Stimulated activated CD8-positive, alpha-beta memory T cell treated with anti-CD3 and anti-CD28 coated beads, Interleukin-15, amount 100 ng/mL, for 4 hours (primary cell): ENCODE data around the gene ARHGEF5.
"Not testable (repeated sequence)": the region's sequence is repeated elsewhere in the genome, so short reads cannot be mapped to it uniquely, and the experiment has no call there.

Source experiments
- DNase-seq, 2 donors: peaks; one replicate each; pipeline ENCODE4 v3.0.0-alpha.2; 2020; ENCODE audit warnings: low read depth in 2 of 2

The ARHGEF5 gene

DNA sequence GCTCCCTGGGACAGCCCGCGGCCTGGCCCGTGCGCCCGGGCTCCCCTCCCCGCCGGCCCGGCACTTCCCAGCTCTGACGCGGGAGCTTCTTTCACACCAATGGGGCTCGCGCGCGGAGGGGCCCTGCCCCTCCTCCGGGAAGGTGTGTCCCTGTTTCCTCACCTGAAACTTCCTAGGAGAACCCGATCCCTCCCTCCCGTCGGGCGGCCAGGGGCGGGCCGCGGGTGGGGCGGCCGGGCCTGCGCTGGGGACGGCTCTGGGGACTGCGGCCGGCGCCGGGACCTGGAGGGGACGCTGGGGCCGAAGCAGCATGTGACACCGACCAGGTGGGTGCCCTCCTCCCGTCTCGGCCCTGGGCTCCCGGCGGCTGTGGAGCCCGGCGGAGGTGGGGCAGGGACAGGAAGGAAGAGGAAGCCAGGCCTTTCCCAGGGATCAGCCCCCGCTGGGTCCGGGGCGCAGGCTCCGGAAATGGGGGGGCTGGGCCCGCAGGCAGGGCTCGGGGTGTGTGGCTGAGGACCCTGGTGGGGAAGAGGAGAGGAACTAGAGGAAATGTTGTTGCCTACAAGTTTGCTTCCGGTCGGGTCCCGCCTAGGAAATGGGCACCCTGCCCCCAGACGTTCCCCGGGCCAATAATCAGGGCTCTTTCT is at the start of gene ARHGEF5:
TSS of gene ARHGEF5 (plus strand) at position 227 of the 647 bp plus-strand sequence. CDS start 7,268 bp downstream, outside the sequence.
- DNase-seq, result not testable (repeated sequence)

DNA sequence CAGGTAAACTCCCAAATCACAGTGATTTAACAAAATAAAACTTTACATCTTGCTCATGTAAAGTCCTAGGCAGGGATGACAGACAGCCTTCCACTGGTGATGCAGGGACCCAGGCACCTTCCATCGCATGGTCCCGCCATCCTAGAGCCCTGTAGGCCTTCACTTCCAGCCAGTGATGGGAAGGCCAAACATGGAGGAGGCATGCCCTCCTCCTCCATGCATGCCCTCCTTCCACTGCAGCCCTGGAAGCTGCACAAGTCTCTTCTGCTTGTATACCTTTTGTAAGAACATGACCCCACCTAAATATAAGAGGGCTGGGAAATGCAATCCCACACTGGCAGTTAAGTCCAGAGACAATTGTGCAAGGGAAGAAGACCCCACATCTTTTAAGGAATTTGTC is 45.5 kb upstream of the ARHGEF5 start:
- not testable (repeated sequence) for DNase-seq

GRCh38 chr7:144311218-144311617 is 44.0 kb upstream of the ARHGEF5 start:
- DNase-seq, result not testable (repeated sequence)

DNA sequence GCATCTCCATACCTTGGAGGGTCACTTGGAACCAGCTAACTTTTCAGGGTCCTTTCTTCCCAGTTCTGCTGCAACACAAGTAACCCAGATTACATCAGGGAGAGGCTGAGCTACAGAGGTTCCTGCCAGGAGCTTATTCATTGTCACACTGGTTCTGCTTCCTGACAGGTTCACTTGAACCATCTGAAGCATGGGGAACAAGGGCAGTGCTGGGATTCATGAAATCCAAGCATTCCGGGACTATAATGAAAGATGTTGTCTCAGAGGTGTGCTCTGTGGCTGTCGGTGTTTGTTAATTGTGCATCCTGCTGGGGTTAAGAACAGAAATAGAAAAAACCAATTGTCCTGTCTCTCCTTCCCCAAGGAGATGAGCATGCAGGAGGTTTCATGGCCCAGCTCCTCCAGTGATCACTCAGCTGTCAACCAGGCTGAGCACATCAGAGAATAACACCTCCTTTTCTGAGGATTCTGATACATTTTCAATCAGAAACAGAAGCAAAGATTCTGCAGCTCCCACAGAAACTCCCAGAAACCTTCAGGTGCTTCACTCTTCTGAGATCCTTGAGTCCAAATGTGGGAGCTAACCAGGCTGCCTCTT is 43.2 kb upstream of the ARHGEF5 start, which contains the start of gene OR2A1:
TSS of gene OR2A1 (plus strand) at position 548 of the 598 bp plus-strand sequence. CDS start 5,706 bp downstream, outside the sequence.
- not testable (repeated sequence) for DNase-seq

GRCh38 chr7:144317537-144317936 is 37.7 kb upstream of the ARHGEF5 start:
- DNase-seq, result not testable (repeated sequence)

DNA sequence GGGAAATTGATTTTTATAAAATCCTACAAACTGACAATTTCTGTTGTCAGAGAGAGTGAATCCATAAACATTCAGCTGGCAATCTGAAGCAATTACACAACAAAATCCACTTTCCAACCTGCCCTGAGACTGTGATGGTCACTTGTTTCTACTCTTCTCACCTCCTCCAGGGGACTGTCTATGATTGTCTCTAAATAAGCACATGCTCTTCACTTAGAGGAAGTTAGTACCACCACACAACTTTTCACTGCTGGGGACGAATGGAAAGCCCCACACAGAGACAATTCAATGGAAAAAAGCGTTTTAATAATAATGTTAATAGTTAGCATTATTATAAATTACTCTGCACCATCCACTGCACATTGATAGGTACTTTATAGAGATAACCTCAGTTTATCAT is 35.7 kb upstream of the ARHGEF5 start:
- DNase-seq, result not testable (repeated sequence)

DNA sequence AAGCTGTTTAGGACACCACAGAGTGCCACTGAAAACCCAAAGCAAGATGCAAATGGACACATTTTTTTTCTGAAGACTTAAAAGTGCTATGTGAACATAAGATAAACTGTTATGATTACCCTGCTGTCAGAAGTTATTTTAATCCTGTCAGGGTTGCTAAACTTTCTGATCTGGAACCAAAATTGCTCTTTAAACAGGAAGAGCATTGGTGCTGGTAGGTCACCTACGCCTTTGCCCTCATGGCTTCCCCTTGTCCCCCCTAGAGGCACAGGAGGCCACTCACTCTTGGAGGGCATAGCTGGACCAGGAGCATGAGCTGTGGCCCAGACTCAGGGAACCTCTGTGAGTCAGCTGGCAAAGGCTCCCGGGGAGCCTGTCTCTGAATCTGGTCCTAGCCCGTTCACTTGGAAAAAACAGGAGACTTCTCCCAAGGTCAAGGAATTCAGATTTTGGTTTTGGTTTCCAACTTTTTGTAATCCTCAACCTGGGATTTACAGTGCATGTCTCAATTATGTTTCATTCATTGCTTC is 33.5 kb upstream of the ARHGEF5 start:
- DNase-seq, result not testable (repeated sequence)

DNA sequence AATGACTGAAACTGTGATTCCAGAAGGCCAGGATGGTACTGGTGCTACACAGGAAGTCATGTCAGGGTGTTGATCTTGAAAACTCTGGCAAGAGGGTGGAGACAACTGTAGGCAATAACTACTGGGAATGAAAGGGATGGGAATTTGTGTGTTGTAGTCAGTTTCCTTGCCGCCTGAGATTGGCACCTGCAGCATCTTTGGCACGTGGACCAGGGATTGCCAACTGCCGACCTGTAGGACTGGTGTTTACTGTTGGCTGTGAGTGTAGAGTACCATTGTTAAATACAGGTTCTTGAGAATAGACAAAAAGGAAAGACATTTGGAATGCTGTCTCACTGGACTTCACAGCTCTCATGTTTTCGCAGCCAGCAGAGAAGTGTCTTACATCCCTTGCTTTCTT is 31.8 kb upstream of the ARHGEF5 start:
- not testable (repeated sequence) for DNase-seq

- DNase-seq, result not testable (repeated sequence)
These were observed 29.3 kb upstream of the ARHGEF5 start for GRCh38 chr7:144325868-144326267.

GRCh38 chr7:144330044-144330443 is 25.2 kb upstream of the ARHGEF5 start:
- DNase-seq, result not testable (repeated sequence)

DNA sequence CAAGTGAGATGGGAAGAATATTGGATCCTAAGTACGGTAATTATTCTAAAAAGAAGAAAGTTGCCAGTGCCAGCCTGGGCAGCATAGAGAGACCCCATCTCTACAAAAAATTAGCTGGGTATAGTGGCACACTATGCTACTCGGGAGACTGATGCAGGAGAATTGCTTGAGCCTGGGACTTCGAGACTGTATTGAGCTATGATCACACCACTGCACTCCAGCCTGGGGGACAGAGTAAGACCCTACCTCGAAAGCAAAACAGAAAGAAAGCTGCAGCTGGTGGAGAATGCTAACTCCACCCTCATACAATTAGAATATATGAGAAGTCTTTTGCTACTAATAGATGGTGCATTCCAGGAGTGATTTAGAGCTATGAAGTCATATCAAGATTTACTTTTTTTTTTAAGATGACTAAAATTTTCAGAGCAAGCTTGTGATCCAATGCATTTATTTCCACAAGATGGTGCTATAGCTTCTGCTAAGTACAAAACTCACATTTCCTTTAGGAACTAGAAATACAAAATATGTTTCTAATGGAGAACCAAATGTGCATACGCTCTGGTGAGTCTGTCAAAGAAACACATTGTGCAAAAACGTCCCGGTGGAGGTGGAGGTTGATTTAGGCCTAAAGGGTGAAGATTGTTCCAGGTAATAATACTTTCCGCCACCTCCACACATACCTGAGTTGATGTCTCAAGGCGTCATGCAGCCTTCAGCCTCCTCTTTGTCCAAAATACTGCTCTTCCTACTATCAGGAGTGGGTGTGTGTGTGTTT is 23.8 kb upstream of the ARHGEF5 start:
- DNase-seq, result not testable (repeated sequence)

DNA sequence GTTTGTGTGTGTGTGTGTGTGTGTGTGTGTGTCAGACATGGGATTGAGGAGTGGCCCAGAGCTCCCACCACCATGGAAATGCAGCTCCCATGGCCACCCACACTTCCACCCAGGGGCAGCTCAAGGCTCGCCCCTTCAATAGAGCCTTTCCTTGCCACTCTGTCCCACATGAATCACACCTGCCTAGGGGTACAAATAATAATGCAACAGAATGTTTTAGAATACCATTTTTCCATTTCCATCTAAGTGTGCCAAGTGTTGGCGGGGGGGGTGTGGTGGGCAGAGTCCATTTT is 23.3 kb upstream of the ARHGEF5 start:
- DNase-seq, result not testable (repeated sequence)

- not testable (repeated sequence) for DNase-seq
These were observed 6.6 kb upstream of the ARHGEF5 start for GRCh38 chr7:144348625-144349024.

DNA sequence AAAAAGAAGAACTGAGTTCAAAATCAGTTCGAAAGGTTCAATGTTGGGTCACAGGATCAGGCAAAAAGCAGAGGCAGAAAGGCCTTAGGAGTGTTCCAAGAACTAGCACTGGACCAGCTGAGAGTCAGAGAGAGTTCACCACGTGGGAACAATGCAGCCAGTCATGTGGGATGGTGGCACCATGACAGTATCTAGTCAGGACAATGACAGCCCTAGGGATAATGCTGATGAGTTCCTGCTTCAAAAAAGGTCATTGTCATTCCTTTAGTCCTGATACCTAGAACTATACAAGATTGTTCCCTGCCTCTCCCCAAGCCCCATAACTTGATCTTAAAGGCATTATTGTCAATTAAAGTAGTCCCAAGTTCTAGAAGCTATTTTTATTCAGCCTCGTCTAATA is 3.5 kb upstream of the ARHGEF5 start:
- not testable (repeated sequence) for DNase-seq

DNA sequence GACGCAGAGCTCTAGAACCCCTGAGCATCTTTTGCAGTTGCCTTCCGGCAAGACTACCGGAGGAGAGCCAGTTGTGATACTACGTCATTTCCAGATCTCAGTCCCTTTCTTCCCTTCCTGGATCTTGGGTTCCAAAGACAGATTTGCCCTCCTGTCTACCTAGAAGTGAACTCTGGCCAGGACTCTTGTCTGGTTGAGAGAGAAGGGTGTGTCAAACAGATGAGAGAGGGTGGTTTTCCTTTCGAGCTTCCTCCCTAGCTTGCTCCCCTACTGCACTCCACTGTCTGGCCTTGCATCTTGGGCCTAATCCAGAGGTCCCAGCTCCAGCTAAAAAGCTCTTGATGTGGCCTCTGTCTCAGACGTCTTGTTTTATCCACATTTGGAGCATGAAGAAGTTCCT is 983 bp downstream of the ARHGEF5 start:
- DNase-seq, result not testable (repeated sequence)

GRCh38 chr7:144356860-144357259 is 1.7 kb downstream of the ARHGEF5 start:
- DNase-seq, result not testable (repeated sequence)

GRCh38 chr7:144362061-144362460 is 6.9 kb downstream of the ARHGEF5 start:
- DNase-seq, result not testable (repeated sequence)

DNA sequence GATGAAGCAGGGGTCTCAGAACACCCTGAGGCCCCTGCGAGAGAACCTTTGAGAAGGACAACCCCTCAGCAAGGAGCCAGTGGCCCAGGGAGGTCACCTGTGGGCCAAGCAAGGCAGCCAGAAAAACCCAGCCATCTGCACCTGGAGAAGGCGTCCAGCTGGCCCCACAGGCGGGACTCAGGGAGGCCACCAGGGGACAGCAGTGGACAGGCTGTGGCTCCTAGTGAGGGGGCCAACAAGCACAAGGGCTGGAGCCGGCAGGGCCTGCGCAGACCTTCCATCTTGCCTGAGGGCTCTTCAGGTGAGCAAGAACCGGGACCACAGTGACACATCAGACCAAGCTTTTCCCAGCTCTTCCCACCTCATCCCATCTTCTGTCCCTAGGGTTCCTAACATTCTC is 10.3 kb downstream of the ARHGEF5 start:
- not testable (repeated sequence) for DNase-seq

DNA sequence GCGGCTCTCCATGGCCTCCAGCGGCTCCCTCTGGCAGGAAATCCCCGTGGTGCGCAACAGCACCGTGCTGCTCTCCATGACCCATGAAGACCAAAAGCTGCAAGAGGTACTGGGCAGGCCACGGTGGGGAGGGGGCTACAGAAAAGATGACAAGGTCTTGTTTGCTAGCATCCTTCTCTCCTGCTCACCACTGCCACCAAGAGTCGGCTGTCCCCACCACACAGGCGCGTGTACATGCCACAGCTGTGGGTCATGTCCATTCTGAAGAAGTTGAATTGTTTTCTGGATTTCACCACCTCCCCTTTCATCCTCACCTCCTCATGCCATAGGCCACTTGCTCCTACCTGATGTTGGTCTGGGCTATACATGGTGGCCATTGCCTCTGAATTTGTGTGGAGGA is 12.0 kb downstream of the ARHGEF5 start:
- DNase-seq, result not testable (repeated sequence)

GRCh38 chr7:144369221-144369620 is 14.0 kb downstream of the ARHGEF5 start:
- DNase-seq, result not testable (repeated sequence)

- no peak for DNase-seq
These were observed 23.4 kb downstream of the ARHGEF5 start for GRCh38 chr7:144378651-144379050.

DNA sequence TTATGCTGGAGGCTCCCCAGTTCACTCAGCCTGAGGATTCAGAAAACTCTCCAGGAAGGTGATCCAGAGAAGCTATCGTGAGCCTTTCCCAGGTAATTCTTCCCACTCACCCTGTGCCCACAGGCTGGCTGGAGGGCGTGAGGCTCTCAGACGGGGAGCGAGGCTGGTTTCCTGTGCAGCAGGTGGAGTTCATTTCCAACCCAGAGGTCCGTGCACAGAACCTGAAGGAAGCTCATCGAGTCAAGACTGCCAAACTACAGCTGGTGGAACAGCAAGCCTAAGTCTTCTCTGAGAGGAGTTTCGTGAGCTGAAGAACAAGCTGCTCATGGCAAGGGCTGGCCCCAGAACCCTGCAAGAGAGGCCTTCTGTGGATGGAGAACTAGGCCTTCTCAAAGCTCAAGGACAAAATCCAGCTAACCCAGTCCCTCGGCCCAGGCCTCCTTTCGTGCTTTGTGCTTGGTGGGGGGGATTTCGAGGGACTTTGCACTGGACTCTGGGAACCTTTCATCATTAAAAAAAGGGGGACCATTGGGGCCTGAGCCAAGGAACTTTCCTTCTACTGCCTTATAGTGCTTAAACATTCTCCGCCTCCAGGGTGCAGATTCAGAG is 24.7 kb downstream of the ARHGEF5 start:
- no peak for DNase-seq
